ENCODE data around the gene MAGEB10.

DNA sequence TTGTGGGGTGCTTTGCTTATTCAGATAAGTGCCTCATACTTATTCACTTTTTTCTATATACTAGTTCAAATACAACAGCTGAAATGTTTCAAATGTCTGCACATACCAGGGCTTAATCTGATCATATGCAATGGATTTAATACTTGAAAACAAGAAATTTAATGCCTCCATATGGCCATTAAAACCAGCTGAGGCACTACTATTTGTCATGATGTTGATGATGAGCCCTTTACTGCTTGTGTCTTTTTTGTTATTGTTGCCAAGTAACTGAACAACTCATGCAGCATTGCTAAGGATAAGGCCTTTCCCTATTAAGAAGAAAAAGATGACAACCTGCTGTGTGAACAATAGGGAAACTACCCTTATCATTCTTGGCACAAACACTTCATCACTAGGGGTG is 52.5 kb downstream of the MAGEB10 start:
- TF ChIP-seq ZNF24 (tag by site-specific recombination; IDR thresholded peaks at IDR 0.05) = no peak
- TF ChIP-seq ZNF292 (tag by site-specific recombination; IDR thresholded peaks at IDR 0.05; ENCODE audit: borderline replicate concordance, low read depth) = no peak
- no peak for TF ChIP-seq CTCF (tag by site-specific recombination; IDR thresholded peaks at IDR 0.05)
- TF ChIP-seq ZFP41 (tag by site-specific recombination; IDR thresholded peaks at IDR 0.05; ENCODE audit: borderline replicate concordance) = no peak
- no peak for TF ChIP-seq REST (tag by site-specific recombination; IDR thresholded peaks at IDR 0.05)
- TF ChIP-seq SP2 (tag by site-specific recombination; IDR thresholded peaks at IDR 0.05) = no peak

All from HEK293 (cell line).